Mesodermal cell (in vitro differentiated cells): ENCODE results near the gene PHF21A.
"Not testable (repeated sequence)": the region's sequence is repeated elsewhere in the genome, so short reads cannot be mapped to it uniquely, and the experiment has no call there.

ENCODE experiments used
- H3K27ac ChIP-seq: 2 replicates; pipeline ENCODE4 v1.7.0; 2013; ENCODE audit warnings: mild to moderate bottlenecking, low read depth, low read length, moderate library complexity; ENCODE audit not compliant: severe bottlenecking
- H3K36me3 ChIP-seq: 2 replicates; pipeline ENCODE4 v1.7.1; 2013; ENCODE audit warnings: mild to moderate bottlenecking, low read length, moderate library complexity; ENCODE audit not compliant: control insufficient read depth, insufficient read depth
- H3K4me1 ChIP-seq: one replicate; pipeline ENCODE4 v1.7.1; 2013; ENCODE audit warnings: mild to moderate bottlenecking, low read length; ENCODE audit not compliant: insufficient read depth, control insufficient read depth, poor library complexity, severe bottlenecking
- H3K4me3 ChIP-seq: 2 replicates; pipeline ENCODE4 v1.7.0; 2013; ENCODE audit warnings: low read length, control low read depth, mild to moderate bottlenecking; ENCODE audit not compliant: insufficient read depth, poor library complexity, severe bottlenecking; ENCODE audit errors: extremely low read depth
- H3K9me3 ChIP-seq: 2 replicates; pipeline ENCODE4 v1.7.1; 2013; ENCODE audit warnings: mild to moderate bottlenecking, low read length, moderate library complexity; ENCODE audit not compliant: control insufficient read depth
- WGBS, 2 experiments: methylation state at CpG; one replicate each; pipeline ENCODE4 v1.1.5; 2013; ENCODE audit warnings: missing lambda C conversion rate in 2 of 2; ENCODE audit not compliant: insufficient coverage in 2 of 2; 5-methylcytosine and 5-hydroxymethylcytosine counted together

The PHF21A gene

DNA sequence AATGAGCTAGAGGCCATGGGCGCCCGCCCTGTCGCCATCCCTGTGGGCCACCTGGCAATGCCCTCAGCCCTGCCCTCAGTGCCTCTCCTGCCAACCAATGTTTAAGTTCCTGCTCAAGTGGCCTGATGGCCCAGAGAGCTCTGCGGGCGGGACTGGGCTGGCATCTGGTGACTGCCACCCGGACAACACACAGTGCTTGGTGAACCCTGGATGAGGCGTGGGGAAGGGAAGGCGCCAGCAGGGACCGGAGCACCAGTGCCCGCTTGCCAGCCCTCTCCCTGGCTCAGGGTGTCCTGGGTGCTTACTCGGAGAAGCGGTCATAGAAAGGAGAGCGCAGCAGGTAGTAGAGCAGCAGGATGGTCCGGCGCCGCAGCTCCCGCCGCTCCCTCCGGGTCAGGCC is 207.7 kb downstream of the PHF21A start:
- H3K36me3 ChIP-seq: peaks cover 57% of the 10 kb centered on the region
- H3K9me3 ChIP-seq: no peaks in the 10 kb centered on the region
- no peak overlapping the region for H3K4me3 ChIP-seq
- no peak overlapping the region for H3K27ac ChIP-seq
- 95 to 96% methylated on average over 19 of the region's 19 CpGs for WGBS, 2 experiments
- no peaks in the 10 kb centered on the region for H3K4me1 ChIP-seq

DNA sequence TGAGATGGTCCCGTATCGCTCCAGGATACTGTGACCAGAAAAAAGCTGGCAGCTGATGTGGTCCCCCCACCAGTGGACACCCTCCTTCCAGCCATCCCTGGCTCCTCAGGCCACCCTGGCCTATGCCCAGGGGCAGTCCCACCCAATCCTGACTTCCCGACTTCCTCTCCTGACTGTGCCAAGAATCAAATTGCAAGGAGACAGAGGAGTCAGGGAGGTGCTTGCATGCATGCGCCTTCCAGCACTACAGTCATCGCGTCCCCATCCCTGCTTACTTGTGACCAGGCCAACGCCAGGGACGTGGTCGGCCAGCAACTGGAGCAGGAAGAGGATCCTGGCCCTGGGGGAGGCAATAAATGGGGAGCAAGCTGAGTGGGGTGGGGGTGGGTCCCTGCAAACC is 210.6 kb downstream of the PHF21A start:
- Histone ChIP-seq H3K36me3 (peaks cover 48% of the 10 kb centered on the region), H3K4me1 (no peaks in the 10 kb centered on the region), H3K27ac (no peak overlapping the region), H3K9me3 (no peaks in the 10 kb centered on the region), H3K4me3 (no peak overlapping the region)
- 95 to 96% methylated on average over 7 to 9 of the region's 9 CpGs for WGBS, 2 experiments

DNA sequence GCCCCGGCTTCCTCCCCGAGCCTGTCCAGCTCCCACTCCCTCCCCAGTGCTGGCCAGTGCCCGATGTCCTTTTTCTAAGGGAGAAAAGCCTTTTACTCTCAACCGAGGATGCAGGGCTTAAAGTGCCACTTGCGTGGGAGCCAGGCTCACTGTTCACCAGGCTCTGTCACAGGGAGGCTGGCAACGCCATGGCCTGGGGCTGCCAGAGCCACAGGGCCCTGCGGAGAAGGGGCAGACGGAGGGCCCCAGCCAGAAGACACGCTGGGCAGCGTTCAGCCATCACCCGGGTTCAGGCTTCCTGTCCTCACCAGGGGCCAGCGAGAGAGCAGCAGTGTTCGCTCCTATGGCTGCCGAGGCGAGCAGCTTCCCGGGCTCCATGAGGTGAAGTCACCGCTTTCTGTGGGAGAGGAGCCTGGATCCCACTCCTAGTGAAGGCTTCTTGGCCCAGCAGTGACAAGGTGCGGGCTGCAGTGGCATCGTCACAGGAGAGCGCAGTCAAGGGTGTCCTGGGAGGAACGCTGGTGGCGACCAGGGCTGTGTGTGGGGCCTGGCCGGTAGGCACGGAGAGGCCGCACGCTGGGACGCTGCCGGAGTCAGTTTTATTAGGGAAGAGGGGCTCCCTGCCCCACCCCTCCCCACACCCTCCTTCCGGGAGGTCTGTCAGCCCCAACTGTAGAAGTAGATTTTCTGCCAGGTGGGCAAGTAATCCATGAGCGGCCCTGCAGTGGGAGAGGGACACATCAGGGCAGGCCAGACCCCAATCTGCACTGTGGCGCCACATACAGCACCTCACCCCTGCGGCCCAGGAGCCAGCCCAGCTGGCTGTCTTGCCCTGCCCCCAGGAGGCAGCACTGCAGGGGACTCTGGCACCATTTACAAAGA is 211.4 kb downstream of the PHF21A start:
- peaks cover 41% of the 10 kb centered on the region for H3K36me3 ChIP-seq
- H3K27ac ChIP-seq: no peak overlapping the region
- H3K9me3 ChIP-seq: no peaks in the 10 kb centered on the region
- H3K4me3 ChIP-seq: no peak overlapping the region
- no peaks in the 10 kb centered on the region for H3K4me1 ChIP-seq
- WGBS, 2 experiments: 94 to 96% methylated on average over 27 to 31 of the region's 32 CpGs

DNA sequence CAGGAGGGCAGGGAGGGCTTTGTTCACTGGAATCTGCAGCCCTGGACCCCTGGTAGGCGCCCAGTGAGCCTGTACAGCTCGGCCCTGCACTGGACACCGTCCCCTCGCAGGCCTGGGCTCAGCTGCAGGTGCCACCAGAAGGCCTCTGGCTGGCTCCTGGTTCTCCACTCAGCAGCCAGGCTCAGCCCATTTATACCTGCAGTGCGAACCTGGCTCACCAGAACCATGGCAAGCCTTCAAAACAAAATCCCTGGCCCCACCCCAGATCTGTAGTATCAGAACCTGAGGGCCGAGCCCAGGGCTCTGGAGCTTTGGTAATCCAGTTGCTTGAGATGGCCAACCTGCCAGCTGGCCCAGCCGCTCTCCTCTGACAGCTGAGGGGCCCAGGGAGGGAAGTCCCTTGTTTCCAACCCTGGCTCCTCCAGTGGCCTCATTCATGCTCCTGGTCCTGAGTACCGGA is 213.3 kb downstream of the PHF21A start:
- Histone ChIP-seq H3K27ac (no peak overlapping the region), H3K36me3 (peaks cover 34% of the 10 kb centered on the region), H3K4me1 (peaks cover 1% of the 10 kb centered on the region), H3K9me3 (no peaks in the 10 kb centered on the region), H3K4me3 (no peak overlapping the region)
- WGBS, 2 experiments: 88 to 99% methylated on average over 8 of the region's 8 CpGs

DNA sequence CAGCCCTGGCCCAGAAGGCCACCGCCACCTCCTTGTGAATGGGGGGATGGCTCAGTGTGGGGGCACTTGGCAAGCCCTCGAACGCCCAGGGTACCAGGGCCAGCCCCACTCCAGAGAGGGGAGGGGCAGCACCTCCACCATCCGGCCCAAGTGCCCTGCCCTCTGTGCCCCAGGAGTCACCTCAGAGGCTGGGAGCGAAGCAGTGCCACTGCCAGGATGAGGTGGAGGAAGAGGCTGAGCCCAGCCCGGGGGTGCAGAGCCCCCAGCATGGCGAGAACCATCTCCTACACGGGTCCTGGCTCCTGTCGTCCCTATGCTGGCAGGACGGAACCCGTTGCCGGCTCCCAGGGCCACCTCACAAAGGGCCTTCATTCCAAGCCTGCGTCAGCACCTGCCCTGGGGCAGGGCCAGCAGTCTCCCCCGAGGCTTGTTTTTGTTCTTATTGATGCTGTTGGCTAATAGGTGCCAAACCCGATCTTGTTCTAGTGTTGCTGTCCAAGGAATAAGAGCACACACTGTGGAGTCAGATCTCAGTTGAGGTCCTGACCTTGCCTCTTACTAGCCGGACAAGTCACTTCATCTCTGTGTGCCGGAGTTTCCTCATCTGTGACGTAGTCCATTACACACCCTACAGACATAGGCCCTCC is 214.2 kb downstream of the PHF21A start, which contains the start of gene FREY1:
TSS of gene FREY1 (minus strand) at position 307 of the 647 bp plus-strand sequence. CDS start at position 281, 26 bp downstream.
- H3K4me1 ChIP-seq: peaks cover 4% of the 10 kb centered on the region
- H3K9me3 ChIP-seq: no peaks in the 10 kb centered on the region
- peaks cover 34% of the 10 kb centered on the region for H3K36me3 ChIP-seq
- H3K4me3 ChIP-seq: no peak within 1 kb of the TSS
- no peak within 1 kb of the TSS for H3K27ac ChIP-seq
- 89 to 93% methylated on average over 15 to 16 of the region's 18 CpGs for WGBS, 2 experiments

DNA sequence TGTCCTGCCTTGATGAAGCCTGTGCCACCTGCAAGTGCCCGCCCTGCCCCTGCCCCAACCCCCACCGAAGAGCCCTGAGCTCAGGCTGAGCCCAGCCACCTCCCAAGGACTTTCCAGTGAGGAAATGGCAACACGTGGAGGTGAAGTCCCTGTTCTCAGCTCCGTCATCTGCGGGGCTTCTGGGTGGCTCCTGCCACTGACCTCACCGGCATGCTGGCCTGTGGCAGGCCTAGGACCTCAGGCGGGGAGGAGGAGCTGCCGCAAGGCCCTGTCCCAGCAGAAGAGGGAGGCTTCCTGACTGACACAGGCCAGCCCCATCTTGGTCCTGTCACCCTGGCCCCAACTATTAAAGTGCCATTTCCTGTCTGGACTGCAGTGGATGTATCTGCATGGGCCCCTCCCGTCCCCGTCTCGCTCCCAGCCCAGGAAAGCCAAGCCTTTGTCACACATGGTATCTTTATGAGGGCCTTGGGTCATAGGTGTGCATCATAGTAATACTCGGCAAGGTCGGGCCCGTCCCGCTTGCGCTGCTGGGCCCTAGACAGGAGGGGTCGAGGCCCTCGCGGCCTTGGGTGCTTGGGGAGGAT is 215.1 kb downstream of the PHF21A start:
- Histone ChIP-seq H3K36me3 (peaks cover 29% of the 10 kb centered on the region), H3K9me3 (no peaks in the 10 kb centered on the region), H3K27ac (no peak overlapping the region), H3K4me3 (no peak overlapping the region), H3K4me1 (peaks cover 5% of the 10 kb centered on the region)
- WGBS, 2 experiments: 92 to 96% methylated on average over 18 to 19 of the region's 19 CpGs

DNA sequence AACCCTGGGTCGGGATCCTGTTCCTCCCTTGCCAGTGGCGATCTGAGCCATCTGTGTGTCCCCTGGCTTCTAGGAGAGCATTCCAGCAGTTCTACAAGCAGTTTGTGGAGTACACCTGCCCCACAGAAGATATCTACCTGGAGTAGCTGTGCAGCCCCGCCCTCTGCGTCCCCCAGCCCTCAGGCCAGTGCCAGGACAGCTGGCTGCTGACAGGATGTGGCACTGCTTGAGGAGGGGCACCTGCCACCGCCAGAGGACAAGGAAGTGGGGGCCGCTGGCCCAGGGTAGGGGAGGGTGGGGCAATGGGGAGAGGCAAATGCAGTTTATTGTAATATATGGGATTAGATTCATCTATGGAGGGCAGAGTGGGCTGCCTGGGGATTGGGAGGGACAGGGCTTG is 215.7 kb downstream of the PHF21A start:
- WGBS, 2 experiments: 91 to 98% methylated on average over 4 of the region's 6 CpGs
- H3K4me1 ChIP-seq: peaks cover 12% of the 10 kb centered on the region

DNA sequence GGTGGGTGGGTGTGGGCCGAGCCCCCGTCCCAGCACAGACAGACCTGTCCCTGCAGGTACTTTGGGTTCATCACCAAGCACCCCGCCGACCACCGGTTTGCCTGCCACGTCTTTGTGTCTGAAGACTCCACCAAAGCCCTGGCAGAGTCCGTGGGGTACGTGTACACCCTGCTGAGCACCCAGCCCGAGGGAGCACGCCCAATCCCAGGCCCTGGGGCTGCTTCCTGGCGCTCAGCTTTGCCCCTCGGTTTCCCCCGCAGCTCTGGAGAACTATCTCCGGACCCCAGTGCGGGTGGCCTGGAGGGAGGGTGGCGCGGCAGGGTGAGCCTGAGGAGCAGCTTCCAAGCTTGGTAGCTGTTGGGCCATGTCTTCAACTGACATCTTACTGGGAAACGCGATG is 216.2 kb downstream of the PHF21A start:
- Histone ChIP-seq H3K4me1 (peaks cover 12% of the 10 kb centered on the region), H3K9me3 (no peaks in the 10 kb centered on the region), H3K4me3 (no peak overlapping the region), H3K27ac (no peak overlapping the region), H3K36me3 (peaks cover 21% of the 10 kb centered on the region)
- whole genome bisulfite sequencing, 2 experiments: 92 to 93% methylated on average over 18 to 19 of the region's 19 CpGs

More for the DNA sequence above, 215.7 kb downstream of the PHF21A start:
- peaks cover 25% of the 10 kb centered on the region for H3K36me3 ChIP-seq
- not testable (repeated sequence) for H3K27ac ChIP-seq, H3K4me3 ChIP-seq, H3K9me3 ChIP-seq

DNA sequence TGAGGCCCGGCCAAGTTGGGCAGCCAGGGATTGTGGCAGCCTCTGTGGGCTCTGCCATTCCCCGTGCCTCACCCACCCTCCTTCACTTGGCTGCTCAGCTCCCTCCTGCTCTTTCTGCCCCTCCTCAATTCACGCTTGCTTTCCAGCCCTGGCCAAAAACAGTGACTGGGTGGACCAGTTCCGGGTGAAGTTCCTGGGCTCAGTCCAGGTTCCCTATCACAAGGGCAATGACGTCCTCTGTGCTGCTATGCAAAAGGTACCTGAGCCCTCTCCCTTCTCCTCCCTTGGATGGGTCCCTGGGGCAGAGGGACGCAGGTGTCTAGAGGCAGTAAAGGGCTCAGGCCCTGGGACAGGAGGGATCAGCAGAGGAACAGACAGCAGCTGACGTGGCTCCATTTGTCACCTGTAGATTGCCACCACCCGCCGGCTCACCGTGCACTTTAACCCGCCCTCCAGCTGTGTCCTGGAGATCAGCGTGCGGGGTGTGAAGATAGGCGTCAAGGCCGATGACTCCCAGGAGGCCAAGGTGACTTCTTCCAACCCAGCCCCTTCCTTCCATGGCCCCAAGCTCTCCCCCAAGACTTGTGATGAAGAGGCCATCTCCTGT is 216.8 kb downstream of the PHF21A start:
- 95 to 96% methylated on average over 11 to 15 of the region's 15 CpGs for WGBS, 2 experiments
- peaks cover 14% of the 10 kb centered on the region for H3K36me3 ChIP-seq

More for the DNA sequence above, 216.8 kb downstream of the PHF21A start:
- Histone ChIP-seq H3K4me3 (no peak overlapping the region), H3K27ac (no peak overlapping the region), H3K9me3 (no peaks in the 10 kb centered on the region), H3K4me1 (peaks cover 12% of the 10 kb centered on the region)
